GM12872 (cell line): ENCODE measurements around the gene AK1.

Experiments
- TF ChIP-seq, protein P1 (sequence below): IDR thresholded peaks from 3 replicates; pipeline ENCODE4 v1.5.1; 2011; ENCODE audit warnings: low read depth, mild to moderate bottlenecking, low read length, moderate library complexity; ENCODE audit not compliant: insufficient read depth

AK1 gene

DNA sequence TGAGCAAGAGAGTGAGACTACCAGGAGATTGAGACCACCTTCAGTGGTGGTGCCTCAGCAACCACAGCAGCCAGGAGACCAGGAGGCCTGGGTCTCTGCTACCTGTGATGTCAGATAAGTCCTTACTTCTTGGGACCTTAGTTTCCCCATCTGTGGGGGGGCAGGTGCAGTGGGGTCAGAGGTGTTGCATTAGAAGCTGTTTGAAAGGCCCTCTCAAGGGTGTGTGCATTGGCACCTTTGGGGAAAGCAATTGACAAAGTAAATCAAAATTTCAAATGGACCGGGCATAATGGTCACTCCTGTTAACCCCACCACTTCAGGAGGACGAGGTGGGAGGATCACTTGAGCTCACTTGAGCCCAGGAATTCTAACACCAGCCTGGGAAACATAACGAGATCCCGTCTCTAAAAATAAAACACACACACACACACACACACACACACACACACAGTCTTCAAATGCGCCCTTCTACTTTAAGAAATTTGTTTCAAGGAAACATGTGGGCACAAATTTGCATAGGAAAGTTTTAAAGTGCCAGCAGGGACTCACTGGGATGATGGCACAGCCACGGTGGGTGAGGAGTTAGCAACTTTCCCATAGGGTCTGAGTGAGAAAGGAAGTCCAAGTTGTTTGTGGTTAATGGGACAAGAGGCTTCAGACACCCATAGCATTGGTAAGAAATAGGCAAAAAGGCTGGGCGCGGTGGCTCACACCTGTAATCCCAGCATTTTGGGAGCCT is 1.3 kb upstream of the AK1 start:
- TF ChIP-seq, protein P1, sequence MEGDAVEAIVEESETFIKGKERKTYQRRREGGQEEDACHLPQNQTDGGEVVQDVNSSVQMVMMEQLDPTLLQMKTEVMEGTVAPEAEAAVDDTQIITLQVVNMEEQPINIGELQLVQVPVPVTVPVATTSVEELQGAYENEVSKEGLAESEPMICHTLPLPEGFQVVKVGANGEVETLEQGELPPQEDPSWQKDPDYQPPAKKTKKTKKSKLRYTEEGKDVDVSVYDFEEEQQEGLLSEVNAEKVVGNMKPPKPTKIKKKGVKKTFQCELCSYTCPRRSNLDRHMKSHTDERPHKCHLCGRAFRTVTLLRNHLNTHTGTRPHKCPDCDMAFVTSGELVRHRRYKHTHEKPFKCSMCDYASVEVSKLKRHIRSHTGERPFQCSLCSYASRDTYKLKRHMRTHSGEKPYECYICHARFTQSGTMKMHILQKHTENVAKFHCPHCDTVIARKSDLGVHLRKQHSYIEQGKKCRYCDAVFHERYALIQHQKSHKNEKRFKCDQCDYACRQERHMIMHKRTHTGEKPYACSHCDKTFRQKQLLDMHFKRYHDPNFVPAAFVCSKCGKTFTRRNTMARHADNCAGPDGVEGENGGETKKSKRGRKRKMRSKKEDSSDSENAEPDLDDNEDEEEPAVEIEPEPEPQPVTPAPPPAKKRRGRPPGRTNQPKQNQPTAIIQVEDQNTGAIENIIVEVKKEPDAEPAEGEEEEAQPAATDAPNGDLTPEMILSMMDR = no peak

DNA sequence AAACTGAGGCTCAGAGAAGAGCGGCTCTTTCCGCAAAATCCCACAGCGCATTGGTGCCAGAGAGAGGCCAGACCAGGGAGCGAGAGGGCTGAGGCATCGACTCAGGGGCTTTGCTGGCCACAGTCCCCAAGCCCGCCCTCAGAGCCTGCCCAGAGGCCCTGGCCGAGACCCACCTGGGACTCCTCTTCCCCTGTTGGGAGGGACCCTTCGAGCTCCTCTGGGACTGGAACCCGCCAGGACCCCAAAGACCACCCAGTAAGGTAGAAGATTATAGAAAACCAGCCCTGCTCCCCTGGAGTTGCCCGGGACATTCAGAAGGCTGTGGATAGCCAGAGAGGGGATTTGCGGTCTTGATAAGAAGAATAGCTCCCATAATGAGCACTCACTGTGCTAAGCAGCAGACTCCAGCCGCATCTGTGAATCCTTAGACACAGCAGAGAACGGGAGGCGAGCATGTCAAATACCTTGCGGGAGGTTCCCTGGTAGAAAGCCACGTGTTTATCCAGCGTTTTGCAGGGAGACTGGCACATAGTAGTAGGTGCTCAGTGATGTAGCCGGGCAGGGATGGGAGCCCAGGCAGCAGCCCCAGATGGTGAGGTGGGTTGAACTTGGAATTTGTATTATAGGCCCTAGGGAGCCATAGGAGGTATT is 651 bp upstream of the AK1 start:
- TF ChIP-seq, protein P1 = no peak

DNA sequence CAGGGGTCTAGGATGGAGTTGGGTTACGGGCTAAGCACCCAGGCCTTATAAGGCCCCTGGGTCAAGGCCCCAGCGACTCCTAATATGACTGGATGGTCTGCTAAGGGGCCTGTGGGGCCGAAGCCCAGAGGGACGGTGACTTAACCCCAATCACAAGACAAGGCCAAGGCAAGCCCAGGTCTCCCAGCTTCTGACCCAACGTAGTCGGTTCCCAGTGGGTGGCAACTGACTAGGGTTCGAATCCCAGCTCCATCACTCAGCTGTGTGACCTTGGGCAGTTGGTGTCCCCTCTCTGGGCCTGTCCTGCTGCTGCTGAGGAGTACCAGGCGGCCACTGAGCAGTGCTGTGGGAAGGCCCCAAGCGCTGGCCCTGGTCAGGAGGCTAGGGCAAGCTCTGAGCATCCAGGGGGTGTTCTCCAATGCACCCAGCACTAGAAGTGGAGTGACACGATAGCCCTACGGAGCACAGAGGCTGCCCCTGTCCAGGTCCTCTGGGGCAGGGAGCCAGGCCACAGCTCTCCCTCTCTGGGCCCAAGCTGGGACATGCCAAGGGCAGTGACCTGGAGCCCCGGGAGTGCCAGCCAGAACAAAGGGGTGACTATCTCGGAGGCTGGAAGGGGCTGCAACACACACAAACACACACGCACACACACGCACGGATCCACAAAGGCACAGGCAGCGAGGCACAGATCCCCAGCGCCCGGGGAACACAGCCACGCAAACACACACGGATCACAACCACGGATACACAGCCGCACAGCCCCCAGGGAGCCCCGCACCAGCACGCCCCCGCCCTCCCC is 512 bp downstream of the AK1 start:
- TF ChIP-seq, protein P1 = no peak

DNA sequence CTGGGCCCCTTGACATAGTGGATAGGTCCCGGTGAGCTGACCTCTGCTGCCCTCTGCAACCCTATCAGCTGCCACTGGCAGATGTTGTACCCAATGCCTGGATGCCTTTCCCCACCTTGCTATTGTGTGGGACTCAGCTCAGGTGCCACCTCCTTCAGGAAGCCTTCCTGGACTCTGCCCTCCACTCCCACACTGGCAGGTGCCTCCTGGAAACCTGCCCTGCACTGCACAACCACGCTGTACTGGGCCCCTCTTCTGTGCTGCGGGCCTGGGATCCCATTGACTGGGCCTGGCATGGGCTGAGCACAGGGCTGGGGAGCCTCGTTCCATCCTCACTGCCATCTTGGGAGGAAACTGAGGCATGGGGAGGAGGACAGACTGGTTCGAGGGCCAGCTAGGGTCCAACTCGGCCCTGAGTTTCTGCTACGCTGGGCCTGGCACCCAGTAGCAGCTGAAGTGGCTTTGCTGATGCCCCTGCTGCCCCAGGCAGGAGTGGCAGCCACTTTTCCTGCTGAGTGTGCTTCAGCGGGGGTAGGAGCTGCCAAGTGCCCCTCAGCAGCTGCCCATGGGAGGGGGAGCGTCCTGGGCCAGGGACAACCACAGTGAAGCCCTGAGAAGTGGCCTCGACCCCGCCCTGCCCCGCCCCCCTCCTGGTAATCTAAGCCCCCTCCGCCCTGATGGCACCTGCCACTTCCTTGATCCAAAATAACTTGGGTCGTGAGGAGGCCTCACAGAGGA is 1.3 kb downstream of the AK1 start:
- TF ChIP-seq, protein P1 = no peak

DNA sequence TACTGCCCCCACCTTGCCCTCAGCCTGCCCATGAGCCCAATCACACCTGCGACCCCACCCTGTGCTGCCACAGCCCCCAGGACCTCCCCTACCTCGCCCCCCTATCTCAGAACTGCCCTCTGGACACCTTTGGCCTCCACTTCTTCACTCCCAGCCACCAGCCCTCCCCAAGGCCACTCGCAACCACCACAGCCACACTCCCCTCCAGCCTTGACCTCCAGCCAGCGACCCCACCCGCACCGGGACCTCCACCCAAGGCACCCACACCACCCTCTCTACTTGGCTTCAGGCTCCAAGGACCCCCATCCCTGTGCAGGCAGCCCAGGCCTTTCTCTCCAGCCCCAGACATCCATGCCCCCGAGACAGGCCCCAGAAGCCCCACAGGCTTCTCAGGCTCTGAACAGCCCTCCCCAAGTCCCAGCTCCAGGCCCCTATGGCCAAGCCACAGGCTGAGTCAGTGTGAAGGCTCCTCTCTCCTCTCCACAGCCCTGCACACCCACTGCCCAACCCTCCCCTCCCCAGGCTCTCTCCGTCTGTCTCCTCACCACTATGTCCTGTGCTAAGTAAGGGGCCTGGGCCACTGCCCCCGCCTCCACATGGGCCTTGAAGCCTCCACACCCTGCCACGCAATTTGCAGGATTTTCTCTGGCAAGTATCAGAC is 2.0 kb downstream of the AK1 start:
- TF ChIP-seq, protein P1 = no peak

DNA sequence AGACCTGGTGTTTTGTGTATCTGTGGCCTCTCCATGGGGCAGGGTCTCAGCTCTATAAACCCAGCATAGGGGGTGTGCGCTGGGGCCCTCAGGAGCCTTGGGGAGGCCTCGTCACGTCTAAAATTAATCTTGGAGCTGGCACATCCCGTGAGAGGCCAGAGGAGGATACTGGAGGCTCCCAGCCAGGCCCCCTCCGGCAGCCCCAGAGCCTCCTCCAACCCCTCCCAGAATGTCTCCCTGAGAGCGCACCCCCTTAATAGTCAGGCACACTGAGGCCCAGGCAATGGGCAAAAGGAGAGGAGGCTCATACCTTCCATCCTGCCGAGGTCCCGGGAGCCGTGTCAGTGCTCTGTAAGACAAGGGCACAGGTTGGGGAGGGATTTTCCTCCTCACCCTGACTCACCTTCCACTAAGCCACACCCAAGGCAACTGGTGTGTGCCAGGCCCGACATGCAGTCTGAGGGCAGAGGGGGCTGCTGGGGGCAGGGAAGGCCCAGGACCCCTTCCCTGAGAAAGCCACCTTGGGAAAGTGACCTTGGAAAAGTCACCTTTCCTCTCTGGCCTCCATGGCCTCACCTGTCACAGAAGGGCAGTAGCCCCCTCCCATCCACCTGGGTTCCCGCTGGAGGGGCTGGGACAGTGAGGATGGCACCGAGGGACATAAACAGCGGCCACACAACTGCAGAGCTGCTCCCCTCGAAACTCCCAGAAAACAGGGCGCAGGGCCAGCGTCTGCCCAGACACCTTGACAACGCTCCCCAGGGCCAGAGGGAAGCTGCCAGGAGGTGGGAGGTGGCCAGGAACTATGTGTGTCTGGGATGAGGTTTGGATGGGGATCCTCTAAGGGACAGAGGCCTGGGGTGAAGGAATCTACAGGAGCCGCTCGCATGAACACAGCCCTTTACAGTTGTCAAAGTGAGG is 2.9 kb downstream of the AK1 start:
- TF ChIP-seq, protein P1 = no peak
